ENCODE results near the gene EFL1.

GRCh38 chr15:82137261-82137660 lies 125.3 kb downstream of the EFL1 start:
- TF ChIP-seq CTCF (IDR thresholded peaks at IDR 0.05 in 2 of 3, conservative IDR thresholded peaks at IDR 0.05 in 1 of 3; ENCODE audit: insufficient read depth in 2 of 3, low read depth in 1 of 3, low read length in 3 of 3) (no peak), ZEB2 (IDR thresholded peaks at IDR 0.05) (no peak), ZNF76 (CRISPR knock-in tag; IDR thresholded peaks at IDR 0.05; ENCODE audit: borderline replicate concordance) (no peak)

Data from K562 (cell line).